Pancreas (tissue), 10 donors: ENCODE data around the gene ESR1. TPM values are rescaled to one million over a fixed set of nuclear protein-coding genes. Genes with fewer than 3 reads are reported as not detected.

Source experiments
- ATAC-seq, 4 donors: fragments of 200-7000 bp; cut with Tn5 transposase; one replicate each; pipeline versions ENCODE4 v1.8.0 to v1.9.1; 2020; ENCODE audit warnings: mild to moderate bottlenecking in 4 of 4, moderate library complexity in 4 of 4
- DNase-seq, 6 donors: peaks; one replicate each; pipeline ENCODE4 v3.0.0-alpha.2; 2020
- FAIRE-seq: peaks from 2 replicates; lab custom pipeline; 2012; peaks lifted over from hg19 to GRCh38; lab: Jason Lieb, UNC
- H3K27ac ChIP-seq, 4 donors: fragments of 200-600 bp; sonication (generic); 1 replicate in 3 of 4; 2 replicates in 1 of 4; pipeline versions ENCODE4 v1.5.0 to v1.8.0; 2020
- H3K27me3 ChIP-seq, 4 donors: fragments of 200-600 bp; one replicate each; pipeline ENCODE4 v1.8.0; 2021
- H3K36me3 ChIP-seq, 3 donors: fragments of 200-600 bp; sonication (generic) in 1 of 3; one replicate each; pipeline versions ENCODE4 v1.5.0 to v1.8.0; 2020 to 2021
- H3K4me1 ChIP-seq, 3 donors: fragments of 200-600 bp; one replicate each; pipeline ENCODE4 v1.8.0; 2021
- H3K4me3 ChIP-seq, 4 donors: fragments of 200-600 bp; sonication (generic) in 2 of 4; one replicate each; pipeline versions ENCODE4 v1.5.0 to v1.8.0; 2020 to 2021
- H3K9me3 ChIP-seq, 4 donors: fragments of 200-600 bp; one replicate each; pipeline ENCODE4 v1.8.0; 2021
- CTCF ChIP-seq, 4 donors: fragments of 200-600 bp; sonication (generic) in 3 of 4; IDR thresholded peaks; one replicate each; pipeline versions ENCODE4 v1.5.0 to v1.8.0; 2021; ENCODE audit warnings: antibody characterized with exemption in 4 of 4
- WGBS, 2 donors: extraction: QIAGEN DNeasy Blood & Tissue Kit; methylation state at CpG; one replicate each; pipeline ENCODE4 v1.1.7; 2013; 5-methylcytosine and 5-hydroxymethylcytosine counted together
- intact Hi-C, 3 donors: fragments of 100-400 bp; cut with DNase I; formaldehyde crosslinking; loops; one replicate each; pipeline versions ENCODE4 v1.11.1 to v1.14.2; 2022
- polyA plus RNA-seq, 2 donors: library from polyadenylated mRNA; stranded (reverse); fragments of 200-250 nt; gene quantifications; one replicate each; pipeline ENCODE4 v1.2.3, GENCODE V29; 2013
- total RNA-seq, 6 donors: library from RNA; stranded (reverse); fragmentation: NEBNext Ultra II Directional in 4 of 6; extraction: Animal tissue kit (Norgen Biotek cat#: 25700) in 4 of 6; gene quantifications; one replicate each; pipeline versions ENCODE4 v1.2.1 to v1.2.4, GENCODE V29; 2021 to 2023
- donor health status: healthy with polysubstance abuse.
- donor health status: DM: no; HTN: no; CAD: no; lungs with moderate emphysema.
- donor health status: DM: no; HTN: no; CAD: no.
- donor health status: control.
- donor health status: control.
- donor health status: Bipolar disorder and iron deficiency.
- donor health status: DM: yes; HTN: yes; CAD: no.
- donor health status: DM: no; HTN: no; CAD: no.
- donor health status: DM: no; HTN: no; CAD: no.
- donor health status: DM: yes; HTN: yes; CAD: no.

ESR1 gene
- total and polyA plus RNA-seq, 8 donors, result 0.19 to 1.0 (median 0.41) TPM

- 68 to 72% methylated on average over 11 of the region's 11 CpGs for WGBS, 2 donors
- H3K36me3 ChIP-seq, result no peaks in the 10 kb centered on the region
- no peak overlapping the region for H3K27ac ChIP-seq
- peaks cover 0 to 7% (median 0%) of the 10 kb centered on the region in 3 donors for H3K4me1 ChIP-seq
- no peak for FAIRE-seq
- no peak for TF ChIP-seq CTCF (IDR thresholded peaks at IDR 0.05)
- H3K27me3 ChIP-seq, result peaks cover 0 to 17% (median 5%) of the 10 kb centered on the region in 4 donors
- no peak for ATAC-seq
- H3K9me3 ChIP-seq, result no peaks in the 10 kb centered on the region
- H3K4me3 ChIP-seq, result no peak overlapping the region
- no peak for DNase-seq
- intact Hi-C loops, result no loop called here
These were observed 2.7 kb upstream of the ESR1 start for GRCh38 chr6:151804585-151805285.

- no peak for ATAC-seq
- H3K9me3 ChIP-seq, result no peaks in the 10 kb centered on the region
- no peak overlapping the region for H3K4me3 ChIP-seq
- WGBS, 2 donors, result 29 to 31% methylated on average over 11 of the region's 11 CpGs
- DNase-seq, result peak in 1 of 6 donors; percentile 30
- no peak overlapping the region for H3K27ac ChIP-seq
- H3K27me3 ChIP-seq, result peaks cover 0 to 17% (median 5%) of the 10 kb centered on the region in 4 donors
- peaks cover 0 to 7% (median 0%) of the 10 kb centered on the region in 3 donors for H3K4me1 ChIP-seq
- FAIRE-seq, result no peak
- TF ChIP-seq CTCF (IDR thresholded peaks at IDR 0.05), result no peak
- H3K36me3 ChIP-seq, result no peaks in the 10 kb centered on the region
- intact Hi-C loops, result no loop called here
These were observed 2.1 kb upstream of the ESR1 start for GRCh38 chr6:151805286-151805840.

- intact Hi-C loops, result no loop called here
- peak in 1 of 4 donors; percentile 11 for ATAC-seq
- DNase-seq, result no peak
- WGBS, 2 donors, result 9 to 13% methylated on average over 20 of the region's 20 CpGs
- no peaks in the 10 kb centered on the region for H3K9me3 ChIP-seq
- peak overlapping the region in 2 of 4 donors; percentile 26 to 49 for H3K4me3 ChIP-seq
- no peak for FAIRE-seq
- H3K36me3 ChIP-seq, result no peaks in the 10 kb centered on the region
- H3K27me3 ChIP-seq, result peaks cover 0 to 23% (median 5%) of the 10 kb centered on the region in 4 donors
- H3K27ac ChIP-seq, result no peak overlapping the region
- TF ChIP-seq CTCF (IDR thresholded peaks at IDR 0.05), result no peak
- H3K4me1 ChIP-seq, result peaks cover 0 to 7% (median 0%) of the 10 kb centered on the region in 3 donors
These were observed 547 bp upstream of the ESR1 start for GRCh38 chr6:151806757-151807512.

GRCh38 chr6:151808371-151809241 lies 1.1 kb downstream of the ESR1 start:
- intact Hi-C loops, result no loop called here
- Histone ChIP-seq H3K4me3 (peak overlapping the region in 3 of 4 donors; percentile 8 to 49 (median 26)), H3K27ac (no peak overlapping the region), H3K27me3 (peaks cover 0 to 27% (median 5%) of the 10 kb centered on the region in 4 donors), H3K9me3 (no peaks in the 10 kb centered on the region), H3K36me3 (no peaks in the 10 kb centered on the region), H3K4me1 (peaks cover 0 to 7% (median 0%) of the 10 kb centered on the region in 3 donors)
- ATAC-seq (peak in 1 of 4 donors; percentile 23), FAIRE-seq (no peak), DNase-seq (peak in 2 of 6 donors; percentile 26 to 68)
- WGBS, 2 donors, result 3 to 6% methylated on average over 58 to 60 of the region's 60 CpGs
- no peak for TF ChIP-seq CTCF (IDR thresholded peaks at IDR 0.05)
